GM19455 (cell line): ENCODE data around the gene INTS14.
A peak's percentile ranks its signal among the peaks of the same experiment; 100 is the strongest.
"Not testable (repeated sequence)": the region's sequence is repeated elsewhere in the genome, so short reads cannot be mapped to it uniquely, and the experiment has no call there.

ENCODE experiments used
- ATAC-seq: cut with Tn5 transposase; IDR thresholded peaks from one replicate; pipeline ENCODE4 v1.9.1; 2021; ENCODE audit not compliant: unreplicated experiment

The INTS14 gene

DNA sequence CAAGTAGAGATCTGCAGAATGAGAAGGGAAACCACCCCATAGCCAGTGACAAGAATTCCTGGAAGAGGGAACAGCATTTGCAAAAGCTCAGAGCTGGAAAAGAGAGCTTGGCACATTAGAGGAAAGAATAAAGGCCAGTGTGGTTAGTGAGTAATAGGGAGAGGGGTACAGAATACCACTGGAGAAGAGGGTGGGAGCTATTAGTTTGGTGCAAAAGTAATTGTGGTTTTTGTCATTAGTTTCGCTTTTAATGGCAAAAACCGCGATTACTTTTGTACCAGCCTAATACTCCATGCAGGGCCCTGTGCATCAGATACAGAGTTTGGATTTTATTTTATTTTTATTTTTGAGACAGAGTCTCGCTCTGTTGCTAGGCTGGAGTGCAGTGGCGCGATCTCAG is 20.6 kb upstream of the INTS14 start:
- no peak for ATAC-seq

DNA sequence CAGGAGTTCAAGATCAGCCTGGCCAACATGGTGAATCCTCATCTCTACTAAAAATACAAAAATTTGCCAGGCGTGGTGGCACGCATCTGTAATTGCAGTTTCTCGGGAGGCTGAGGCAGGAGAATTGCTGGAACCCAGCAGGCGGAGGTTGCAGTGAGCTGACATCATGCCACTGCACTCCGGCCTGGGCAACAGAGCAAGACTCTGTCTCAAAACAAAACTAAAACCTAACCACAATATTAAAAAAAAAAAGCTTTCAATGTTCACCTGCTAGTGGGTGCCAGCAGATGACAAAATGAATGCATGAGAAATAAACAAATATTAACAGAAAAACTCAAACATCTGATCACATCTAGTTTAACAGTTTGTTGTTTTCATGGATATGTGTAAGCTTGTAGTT is 19.8 kb upstream of the INTS14 start:
- ATAC-seq = peak; percentile 64

DNA sequence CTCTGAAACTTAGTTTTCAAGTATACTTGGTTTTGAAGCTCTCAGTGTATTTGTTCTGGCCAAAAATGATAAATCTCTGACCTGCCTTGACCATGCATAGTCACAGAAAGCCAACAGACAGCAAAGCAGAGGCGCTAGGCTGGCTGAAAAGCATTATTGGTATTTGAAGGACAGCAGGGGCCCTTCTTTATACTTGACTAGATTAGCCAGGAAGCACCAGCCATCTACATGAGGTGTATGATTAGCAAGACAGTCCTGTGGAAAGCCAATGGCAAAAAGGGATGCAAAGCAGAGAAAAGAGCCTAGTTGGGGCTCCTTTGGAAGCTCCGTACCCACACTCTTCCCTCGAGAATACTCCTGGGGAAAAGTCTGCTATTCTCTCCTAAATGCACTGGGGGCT is 18.6 kb upstream of the INTS14 start:
- ATAC-seq = no peak

- no peak for ATAC-seq
Measured at GRCh38 chr15:65626856-65627255, 15.9 kb upstream of the INTS14 start.

- ATAC-seq = no peak
Measured at GRCh38 chr15:65623103-65623502, 12.2 kb upstream of the INTS14 start.

DNA sequence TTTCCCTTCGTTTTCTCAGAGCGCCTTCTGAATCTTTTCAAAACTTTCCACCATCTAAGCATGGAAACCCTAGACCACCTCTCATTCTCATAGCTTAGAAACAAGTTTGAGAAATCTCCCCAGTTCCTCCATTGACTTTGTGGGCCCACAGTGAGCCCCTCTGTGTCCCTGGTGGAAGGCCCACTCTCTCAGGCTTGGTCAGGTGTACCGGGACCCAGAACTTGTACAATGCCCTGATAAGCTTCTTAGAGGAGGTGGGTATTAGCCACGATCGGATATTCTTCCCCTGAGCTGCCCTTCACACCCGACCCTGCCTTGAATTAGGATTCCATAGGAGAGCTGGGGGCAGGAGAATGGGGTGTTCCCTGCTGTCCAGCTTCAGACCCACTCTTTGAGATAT is 10.7 kb upstream of the INTS14 start, which contains the start of gene SLC24A1:
SLC24A1 (plus strand) TSS at position 301 of the 400 bp plus-strand sequence. CDS start 2,143 bp downstream, outside the sequence.
- no peak for ATAC-seq

DNA sequence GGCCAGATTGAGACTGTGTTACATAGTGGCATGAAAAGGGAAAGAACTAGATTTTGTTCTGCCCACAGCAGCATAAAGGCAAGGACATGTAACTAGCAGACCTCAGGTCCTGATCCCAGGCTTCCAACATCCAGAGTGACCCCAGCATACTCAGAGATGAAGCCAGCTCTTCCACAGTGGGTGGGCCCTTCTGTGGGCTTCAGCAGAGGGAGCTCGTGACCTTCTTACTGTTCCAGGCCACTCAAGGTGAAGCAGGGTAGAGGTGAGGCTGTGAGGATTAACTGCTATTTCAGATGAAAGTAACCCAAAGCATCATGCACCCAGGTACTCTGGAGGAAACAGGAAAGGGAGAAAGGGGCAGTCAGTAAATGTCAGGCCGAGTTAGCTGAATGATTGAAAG is 9.9 kb upstream of the INTS14 start:
- ATAC-seq = no peak

DNA sequence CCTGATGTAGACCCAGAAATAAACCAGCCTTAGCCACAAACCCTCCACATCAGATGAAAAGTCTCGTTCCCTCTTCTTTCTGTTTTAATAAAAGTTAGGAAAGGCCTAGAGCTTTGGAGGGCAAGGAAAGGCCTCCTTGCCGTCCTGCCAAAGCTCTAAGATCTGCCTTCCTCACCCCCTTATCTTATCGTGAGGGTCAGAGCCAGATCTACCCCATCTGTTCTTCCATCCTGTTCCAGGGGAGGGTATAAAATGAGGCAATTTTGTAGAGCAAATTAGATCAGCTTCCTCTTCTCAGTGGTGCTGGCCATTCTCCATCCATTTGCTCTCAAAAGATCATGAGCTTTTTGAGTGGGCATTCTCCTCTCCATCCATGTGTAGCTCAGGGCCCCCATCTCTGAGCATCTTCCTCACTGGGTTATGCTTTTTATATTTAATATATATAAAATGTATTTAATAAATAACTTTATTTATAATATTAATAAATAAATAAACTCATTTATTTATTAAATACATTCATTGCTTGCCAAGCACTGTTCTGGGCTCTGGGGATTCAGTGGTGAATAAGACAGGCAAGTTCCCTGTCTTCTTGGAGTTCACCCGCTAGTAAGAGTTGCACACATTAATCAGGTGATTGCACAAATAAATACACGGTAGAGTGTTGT is 8.8 kb upstream of the INTS14 start:
- no peak for ATAC-seq

DNA sequence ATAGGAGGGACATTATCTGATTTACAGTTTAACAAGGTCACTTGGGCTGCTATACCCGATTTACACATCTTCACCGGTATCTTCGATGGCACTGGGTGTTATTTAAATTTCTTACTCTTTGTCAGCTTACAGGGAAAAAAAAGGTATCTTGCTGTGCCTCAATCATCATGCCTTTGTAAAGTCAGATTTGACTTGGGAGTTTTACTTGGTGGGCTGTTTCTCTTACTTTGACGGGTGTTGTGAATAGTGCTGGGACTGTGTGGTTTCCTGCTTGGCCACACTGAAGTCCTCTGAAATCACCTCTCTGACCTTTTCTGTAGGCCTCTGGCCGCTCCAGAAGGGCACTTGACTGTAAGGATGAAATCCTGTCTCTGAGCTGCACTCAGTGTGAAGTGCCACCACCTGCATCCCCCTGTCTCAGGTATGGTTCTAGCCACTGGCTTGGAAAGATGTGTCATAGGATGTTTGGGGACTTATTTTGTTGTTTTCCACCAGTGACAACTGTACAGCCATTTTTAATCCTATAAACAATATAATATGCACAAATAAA is 7.7 kb upstream of the INTS14 start:
- ATAC-seq = no peak

DNA sequence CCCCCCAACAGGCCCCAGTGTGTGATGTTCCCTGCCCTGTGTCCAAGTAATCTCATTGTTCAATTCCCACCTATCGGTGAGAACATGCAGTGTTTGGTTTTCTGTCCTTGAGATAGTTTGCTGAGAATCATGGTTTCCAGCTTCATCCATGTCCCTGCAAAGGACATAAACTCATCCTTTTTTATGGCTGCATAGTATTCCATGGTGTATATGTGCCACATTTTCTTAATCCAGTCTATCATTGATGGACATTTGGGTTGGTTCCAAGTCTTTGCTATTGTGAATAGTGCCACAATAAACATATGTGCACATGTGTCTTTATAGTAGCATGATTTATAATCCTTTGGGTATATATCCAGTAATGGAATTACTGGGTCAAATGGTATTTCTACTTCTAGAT is 5.0 kb upstream of the INTS14 start:
- not testable (repeated sequence) for ATAC-seq

GRCh38 chr15:65612949-65613744 is 2.2 kb upstream of the INTS14 start:
- no peak for ATAC-seq

DNA sequence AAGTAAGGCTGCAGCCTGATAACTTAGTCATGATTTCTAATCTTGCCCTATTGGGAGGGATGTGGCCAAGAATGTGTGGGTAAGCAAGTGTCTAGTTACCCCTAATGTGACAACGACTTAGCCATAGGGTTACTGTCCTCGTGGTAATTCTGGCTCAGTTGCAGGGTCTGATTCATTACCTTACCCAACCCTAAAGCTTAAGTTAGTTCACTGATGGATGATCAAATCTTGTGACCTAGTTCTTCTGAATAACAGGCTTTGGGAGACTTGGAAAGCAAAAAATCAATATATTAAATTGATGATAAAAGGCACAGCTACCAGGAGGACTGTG is 1.6 kb upstream of the INTS14 start:
- ATAC-seq = no peak

- no peak for ATAC-seq
Measured at GRCh38 chr15:65611888-65612615, 1.1 kb upstream of the INTS14 start.

DNA sequence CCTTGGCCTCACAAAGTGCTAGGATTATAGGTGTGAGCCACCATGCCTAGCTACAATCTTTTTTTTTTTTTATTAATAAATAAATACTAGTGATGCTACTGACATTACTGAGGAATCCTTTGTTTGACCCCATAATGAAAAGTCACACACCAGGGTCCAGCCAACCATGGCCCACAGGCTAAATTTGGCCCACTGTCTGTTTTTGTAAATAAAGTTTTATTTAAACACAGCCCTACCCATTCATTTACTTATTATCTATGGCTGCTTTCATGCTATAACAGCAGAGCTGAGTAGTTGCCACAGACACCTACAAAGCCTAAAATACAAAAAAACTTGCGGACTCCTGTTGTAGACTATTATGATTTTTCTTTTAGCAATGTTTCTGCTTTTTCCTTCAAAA is 7.4 kb downstream of the INTS14 start:
- no peak for ATAC-seq

- ATAC-seq = no peak
Measured at GRCh38 chr15:65603134-65603533, 7.8 kb downstream of the INTS14 start.

- no peak for ATAC-seq
Measured at GRCh38 chr15:65599677-65600076, 11.3 kb downstream of the INTS14 start.

- no peak for ATAC-seq
Measured at GRCh38 chr15:65598468-65598867, 12.5 kb downstream of the INTS14 start.

GRCh38 chr15:65595960-65596359 is 15.0 kb downstream of the INTS14 start:
- no peak for ATAC-seq

- ATAC-seq = no peak
Measured at GRCh38 chr15:65587094-65587493, 23.8 kb downstream of the INTS14 start.

GRCh38 chr15:65584241-65584640 is 26.7 kb downstream of the INTS14 start:
- ATAC-seq = no peak

DNA sequence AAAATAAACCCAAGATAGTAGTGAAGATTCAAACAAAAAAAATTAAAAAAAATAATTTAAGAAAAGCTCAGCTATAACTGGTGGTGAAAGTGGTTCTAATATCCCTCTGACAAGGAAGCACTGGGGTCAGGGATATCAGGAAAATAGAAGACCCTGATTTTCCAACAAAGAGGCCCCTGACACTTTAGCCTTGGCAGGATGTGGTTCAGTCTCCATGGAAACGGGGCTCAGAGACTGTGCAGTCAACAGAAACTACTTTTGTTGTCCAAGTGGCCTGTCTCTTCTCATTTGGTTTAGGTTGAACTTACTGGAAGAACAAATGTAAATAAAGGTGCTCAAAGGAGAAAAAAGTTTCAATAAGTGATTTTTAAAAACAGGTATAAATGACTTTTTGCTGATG is 27.2 kb downstream of the INTS14 start:
- no peak for ATAC-seq

- ATAC-seq = no peak
Measured at GRCh38 chr15:65580287-65580686, 30.6 kb downstream of the INTS14 start.
